Skin of body (tissue), 2 donors: Measurements from ENCODE around the gene HMGCS1. TPM values are rescaled to one million over a fixed set of nuclear protein-coding genes. Genes with fewer than 3 reads are reported as not detected.
"Not testable (repeated sequence)": the region's sequence is repeated elsewhere in the genome, so short reads cannot be mapped to it uniquely, and the experiment has no call there.

Experiments used
- DNase-seq: peaks from one replicate; lab custom pipeline; 2025; lab: John Stamatoyannopoulos, UW
- total RNA-seq: library from RNA; depleted of rRNA; stranded (reverse); fragments of >200 nt; gene quantifications from one replicate; pipeline ENCODE4 v1.2.3, GENCODE V29; 2014

HMGCS1 gene
- 168 TPM for total RNA-seq

DNA sequence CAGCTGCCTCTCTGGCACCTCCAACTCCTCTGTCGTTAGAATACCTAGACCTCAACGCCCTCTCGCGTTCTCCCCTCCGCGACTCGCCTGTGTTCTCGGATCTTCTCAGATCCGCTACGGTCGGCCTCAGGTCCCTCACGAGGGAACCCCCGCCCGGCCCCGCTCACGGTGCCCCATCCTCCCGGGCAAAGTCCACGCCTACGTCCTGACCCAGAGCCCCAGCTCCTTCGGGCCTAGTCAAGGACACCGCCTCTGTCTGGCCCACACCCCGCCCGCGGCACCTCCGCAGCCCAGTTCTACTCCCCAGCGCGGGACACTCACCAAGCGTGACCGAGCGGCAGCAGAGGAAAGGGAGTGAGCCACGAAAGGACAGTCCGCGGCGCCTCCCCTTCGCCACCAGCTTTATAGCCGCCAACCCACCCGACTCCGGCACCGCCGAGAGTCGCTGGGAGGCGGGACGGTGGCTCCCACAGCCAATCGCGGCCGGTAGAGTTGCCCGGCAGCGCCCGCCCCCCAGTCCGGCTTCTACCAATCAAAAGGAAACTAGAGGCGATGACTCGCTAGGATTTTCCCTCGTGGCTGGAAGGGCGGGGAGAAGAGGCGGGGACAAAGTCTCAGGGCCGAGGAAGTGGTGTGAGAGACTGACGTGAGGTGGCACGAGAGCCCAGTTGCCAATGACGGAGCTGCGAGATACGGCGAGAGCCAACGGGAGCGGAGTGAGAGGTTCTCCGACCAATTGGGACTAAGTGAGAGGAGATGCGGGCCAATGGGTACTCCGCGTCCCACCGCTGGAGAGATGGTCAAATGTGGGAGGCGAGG lies at the start of gene HMGCS1:
TSS of gene HMGCS1 (minus strand) at position 378 of the 819 bp plus-strand sequence. CDS start 14,447 bp downstream, outside the sequence.
- DNase-seq: peak; percentile 99

DNA sequence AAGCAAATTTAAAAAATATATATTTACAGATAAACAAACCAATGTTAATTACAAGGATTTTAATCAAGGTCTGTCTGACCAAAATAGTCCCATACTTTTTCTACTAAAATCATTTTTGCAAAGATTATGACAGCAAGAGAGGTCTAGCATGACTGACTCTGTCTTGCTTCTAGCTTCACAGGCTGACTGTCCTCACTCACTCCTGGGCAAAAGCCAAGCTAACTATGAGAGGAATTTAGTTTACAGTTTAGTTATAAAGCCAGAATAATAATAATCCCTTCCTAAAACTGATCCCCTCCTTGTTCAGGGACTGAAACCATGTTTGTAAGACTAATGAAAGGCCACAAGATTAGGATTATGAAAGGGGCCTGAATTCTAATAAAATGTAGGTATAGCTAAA lies 45.5 kb upstream of the HMGCS1 start:
- DNase-seq: no peak

DNA sequence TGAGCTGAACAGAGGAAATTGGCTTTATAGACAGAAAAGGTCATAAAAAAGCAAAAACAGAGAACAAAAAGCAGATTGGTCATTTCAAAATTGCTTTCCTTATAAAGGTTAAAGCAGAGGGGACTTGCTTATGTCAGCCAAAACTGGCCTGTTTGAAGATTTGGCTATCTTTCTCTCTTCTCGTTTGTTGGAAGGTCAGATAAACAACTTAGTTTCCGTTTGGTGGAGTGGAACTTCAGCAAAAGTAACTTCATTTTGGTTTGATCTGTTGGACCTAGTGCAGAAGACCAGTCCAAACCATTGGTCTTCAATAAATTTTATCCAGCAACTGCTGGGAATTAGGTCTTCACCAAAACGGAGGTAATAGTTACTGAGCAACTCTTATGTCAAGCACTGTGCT lies 45.1 kb upstream of the HMGCS1 start:
- no peak for DNase-seq

- no peak for DNase-seq
These were observed 44.7 kb upstream of the HMGCS1 start for GRCh38 chr5:43357878-43358281.

DNA sequence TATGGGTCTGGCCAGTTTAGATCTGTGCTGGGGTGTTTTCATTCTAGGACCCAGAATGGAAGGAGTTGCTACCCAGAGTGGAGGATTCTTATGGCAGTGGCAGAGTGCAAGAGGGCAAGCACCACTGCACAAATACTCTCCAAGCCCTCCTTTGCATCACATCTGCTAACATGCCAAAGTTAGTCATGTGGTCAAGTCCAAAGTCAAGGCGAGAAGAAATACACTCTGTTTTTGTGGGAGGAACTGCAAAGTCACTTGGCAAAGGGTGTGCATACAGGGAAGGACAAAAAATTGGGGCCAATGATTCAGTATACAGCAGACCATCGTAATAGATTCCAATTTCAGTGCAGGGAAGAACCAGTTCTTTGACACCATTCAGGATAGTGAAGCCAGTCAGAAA lies 43.9 kb upstream of the HMGCS1 start:
- no peak for DNase-seq

- no peak for DNase-seq
These were observed 41.6 kb upstream of the HMGCS1 start for GRCh38 chr5:43354774-43355173.

- DNase-seq: no peak
These were observed 40.5 kb upstream of the HMGCS1 start for GRCh38 chr5:43353668-43354067.

DNA sequence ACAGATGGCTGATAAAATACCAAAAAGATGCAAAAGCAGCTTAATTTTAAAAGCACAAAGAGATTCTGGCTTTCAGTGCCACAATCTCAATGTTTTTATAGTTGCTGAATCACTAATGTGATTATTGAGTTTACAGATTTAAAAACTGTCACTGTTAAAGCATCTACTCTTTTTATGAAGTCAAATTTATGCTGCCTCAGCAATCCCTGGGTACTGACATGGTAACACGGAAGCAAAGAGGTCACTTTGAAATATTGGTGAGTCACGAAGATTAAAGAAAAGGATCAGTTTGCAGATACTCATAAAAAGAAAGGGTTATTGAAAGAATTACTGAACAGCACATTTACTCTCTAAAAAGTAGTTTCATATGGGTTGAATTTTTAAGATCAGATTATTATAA lies 39.7 kb upstream of the HMGCS1 start:
- DNase-seq: no peak

- DNase-seq: no peak
These were observed 38.9 kb upstream of the HMGCS1 start for GRCh38 chr5:43352131-43352530.

GRCh38 chr5:43348861-43349363 lies 35.7 kb upstream of the HMGCS1 start:
- no peak for DNase-seq

DNA sequence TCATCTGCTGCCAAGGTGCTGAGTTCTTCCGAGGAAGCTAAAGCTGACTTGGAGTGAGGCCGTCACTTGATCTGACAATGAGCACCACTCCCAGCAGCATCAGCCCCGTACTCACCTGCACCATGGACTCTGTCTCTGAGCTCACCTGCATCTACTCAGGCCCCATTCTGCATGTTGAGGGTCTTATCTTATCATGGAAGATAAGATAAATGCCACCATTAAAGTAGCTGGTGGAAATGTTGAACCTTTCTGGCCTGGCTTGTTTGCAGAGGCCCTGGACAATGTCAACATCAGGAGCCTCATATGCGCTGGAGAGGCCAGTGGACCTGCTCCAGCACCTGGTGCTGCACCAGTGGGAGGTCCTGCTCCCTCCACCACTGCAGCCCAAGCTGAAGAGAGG lies 35.0 kb upstream of the HMGCS1 start:
- DNase-seq: no peak

- no peak for DNase-seq
These were observed 25.6 kb upstream of the HMGCS1 start for GRCh38 chr5:43338862-43339261.

DNA sequence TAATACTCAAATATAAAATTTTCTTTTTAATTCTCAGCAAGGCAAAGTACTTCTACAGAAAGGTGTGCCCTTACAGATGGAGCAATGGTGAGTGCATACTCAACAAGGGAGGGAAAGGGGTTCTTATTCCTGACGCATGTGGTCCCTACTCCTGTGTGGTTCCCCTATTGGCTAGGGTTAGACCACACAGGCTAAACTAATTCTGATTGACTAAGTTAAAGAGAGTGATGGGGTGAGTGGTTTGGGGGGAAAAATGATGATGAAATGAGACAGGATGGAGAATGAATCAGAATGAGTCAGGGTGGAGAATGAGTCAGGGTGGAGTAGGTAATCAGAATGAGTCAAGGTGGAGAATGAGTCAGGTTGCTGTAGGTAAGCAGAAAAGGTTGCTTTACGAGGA lies 22.9 kb upstream of the HMGCS1 start:
- DNase-seq: no peak

- no peak for DNase-seq
These were observed 22.5 kb upstream of the HMGCS1 start for GRCh38 chr5:43335681-43336080.

GRCh38 chr5:43332401-43332800 lies 19.2 kb upstream of the HMGCS1 start:
- DNase-seq: no peak

DNA sequence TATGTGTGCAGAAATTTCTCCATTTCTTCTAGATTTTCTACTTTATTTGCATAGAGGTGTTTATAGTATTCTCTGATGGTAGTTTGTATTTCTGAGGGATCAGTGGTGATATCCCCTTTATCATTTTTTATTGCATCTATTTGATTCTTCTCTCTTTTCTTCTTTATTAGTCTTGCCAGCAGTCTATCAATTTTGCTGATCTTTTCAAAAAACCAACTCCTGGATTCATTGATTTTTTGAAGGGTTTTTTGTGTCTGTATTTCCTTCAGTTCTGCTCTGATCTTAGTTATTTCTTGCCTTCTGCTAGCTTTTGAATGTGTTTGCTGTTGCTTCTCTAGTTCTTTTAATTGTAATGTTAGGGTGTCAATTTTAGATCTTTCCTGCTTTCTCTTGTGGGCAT lies 12.4 kb upstream of the HMGCS1 start:
- DNase-seq: not testable (repeated sequence)

DNA sequence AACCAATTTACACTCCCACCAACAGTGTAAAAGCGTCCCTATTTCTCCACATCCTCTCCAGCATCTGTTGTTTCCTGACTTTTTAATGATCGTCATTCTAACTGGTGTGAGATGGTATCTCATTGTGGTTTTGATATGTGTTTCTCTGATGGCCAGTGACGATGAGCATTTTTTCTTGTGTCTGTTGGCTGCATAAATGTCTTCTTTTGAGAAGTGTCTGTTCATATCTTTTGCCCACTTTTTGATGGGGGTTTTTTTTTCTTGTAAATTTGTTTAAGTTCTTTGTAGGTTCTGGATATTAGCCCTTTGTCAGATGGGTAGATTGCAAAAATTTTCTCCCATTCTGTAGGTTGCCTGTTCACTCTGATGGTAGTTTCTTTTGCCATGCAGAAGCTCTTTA lies 10.3 kb upstream of the HMGCS1 start:
- DNase-seq: not testable (repeated sequence)

GRCh38 chr5:43320846-43321245 lies 7.6 kb upstream of the HMGCS1 start:
- no peak for DNase-seq

DNA sequence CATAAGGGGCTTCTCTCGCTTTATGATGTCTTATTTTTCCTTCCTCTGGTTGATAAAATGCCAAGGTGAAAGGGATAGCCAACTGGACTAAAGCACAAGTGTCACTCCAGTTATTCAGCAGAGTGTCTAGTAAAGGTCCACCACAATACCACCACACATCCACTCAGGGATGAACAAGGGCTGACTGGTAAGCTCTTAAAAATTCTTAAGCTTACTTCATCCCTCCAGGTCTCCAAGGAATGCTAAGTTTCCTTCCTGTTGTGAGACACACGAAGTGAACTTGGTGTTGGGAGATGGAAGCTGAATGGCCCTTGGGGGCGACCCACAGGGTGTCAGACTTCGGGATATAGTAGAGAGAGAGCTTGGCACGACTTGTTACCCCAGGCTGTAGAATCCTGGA lies 3.2 kb upstream of the HMGCS1 start:
- no peak for DNase-seq

DNA sequence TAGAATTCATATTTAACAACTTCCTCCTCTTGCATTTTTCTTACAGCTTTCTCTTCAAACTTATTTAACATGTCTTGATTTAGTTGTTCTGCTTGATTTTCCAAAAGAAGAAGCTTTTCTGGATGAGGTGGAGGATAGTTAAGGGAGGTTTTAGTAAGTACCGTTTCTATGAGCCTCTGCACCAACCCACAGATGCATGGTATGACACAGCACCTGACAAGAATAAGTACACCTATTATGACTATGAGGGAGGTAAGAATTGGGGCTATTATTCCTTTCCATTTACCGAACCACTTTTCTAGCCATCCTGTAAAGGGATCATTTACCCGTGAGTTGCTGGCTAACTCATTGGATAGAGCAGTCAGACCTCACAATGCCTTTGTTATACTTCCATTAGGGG lies 2.5 kb upstream of the HMGCS1 start:
- DNase-seq: no peak

- DNase-seq: no peak
These were observed 2.1 kb upstream of the HMGCS1 start for GRCh38 chr5:43315263-43315662.

GRCh38 chr5:43314724-43315123 lies 1.5 kb upstream of the HMGCS1 start:
- no peak for DNase-seq

DNA sequence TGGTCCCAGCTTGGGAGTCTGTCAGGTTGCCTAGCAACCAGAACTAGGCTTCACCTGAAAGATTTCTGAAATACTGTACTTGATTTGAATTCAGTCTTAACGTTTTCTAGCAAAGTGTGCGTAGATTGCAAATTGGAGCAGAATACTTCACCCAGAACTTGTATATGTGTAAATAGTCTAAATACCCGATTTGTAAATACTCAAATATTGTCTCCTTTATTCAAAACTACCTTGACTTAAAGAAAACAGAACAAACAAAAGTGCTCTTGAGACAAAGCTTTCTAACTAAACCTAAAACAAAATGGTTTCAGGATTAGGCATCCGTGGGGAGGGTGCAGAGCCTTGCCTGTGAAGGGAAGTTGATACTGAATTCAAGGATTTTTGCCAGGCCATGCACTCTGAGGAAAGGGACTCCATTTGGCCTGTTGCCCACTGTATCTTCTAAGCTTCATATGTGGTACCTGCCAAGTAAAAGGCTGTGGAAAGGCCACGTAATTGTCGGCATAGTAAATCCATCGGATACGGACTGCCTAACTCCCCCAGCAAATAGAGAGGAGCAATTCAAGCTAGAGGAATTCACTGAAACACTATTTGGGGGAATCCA lies 744 bp upstream of the HMGCS1 start:
- no peak for DNase-seq
